HCT116 (cell line): ENCODE data around the gene TEX19. TPM values are rescaled to one million over a fixed set of nuclear protein-coding genes. Genes with fewer than 3 reads are reported as not detected.
A peak's percentile ranks its signal among the peaks of the same experiment; 100 is the strongest.

Source experiments
- ATAC-seq: fragments of 200-7000 bp; cut with Tn5 transposase; 2 replicates; pipeline ENCODE4 v1.9.1; 2020; ENCODE audit warnings: mild to moderate bottlenecking, moderate library complexity
- Bru-seq: library from RNA; stranded (reverse); fragments of 400-500 nt; gene quantifications from one replicate; lab custom pipeline; 2021; lab: Mats Ljungman, UMichigan
- BruChase-seq, 2 experiments: library from RNA; stranded (reverse); fragments of 400-500 nt; gene quantifications; one replicate each; lab custom pipeline; 2021; lab: Mats Ljungman, UMichigan
- BruUV-seq: library from RNA; stranded (reverse); fragments of 400-500 nt; replicated peaks from 2 replicates; lab custom pipeline; 2021; lab: Mats Ljungman, UMichigan
- CTCF ChIA-PET: fragments of 300-600 bp; sonication (Branson Sonifier 250); formaldehyde crosslinking; loops from one replicate; lab custom pipeline; 2021; ENCODE audit warnings: antibody characterized with exemption; lab: Charles Lee
- POLR2A ChIA-PET: fragments of 300-600, 350-600 bp; sonication (Branson Sonifier 250); formaldehyde crosslinking; loops from one replicate; lab custom pipeline; 2021; ENCODE audit warnings: antibody characterized with exemption; lab: Charles Lee
- RAD21 ChIA-PET, 2 experiments: fragments of 300-600 bp; sonication (Branson Sonifier 250); formaldehyde crosslinking; loops; one replicate each; lab custom pipeline; 2023; ENCODE audit warnings: low total read pairs in 2 of 2; ENCODE audit not compliant: uncharacterized antibody in 2 of 2, unreplicated experiment in 2 of 2, low non-redundant PET in 1 of 2; lab: Charles Lee
- DNase-seq: peaks from one replicate; pipeline ENCODE4 v3.0.0-alpha.2; 2010; ENCODE audit warnings: low read depth, low spot score
- H2AFZ ChIP-seq: fragments of 200-600 bp; shearing (Covaris generic), sonication (generic); 2 replicates; pipeline ENCODE4 v1.6.1; 2017; ENCODE audit warnings: low read depth, mixed run types, mixed read lengths, antibody characterized with exemption, low read length; ENCODE audit not compliant: poor library complexity, severe bottlenecking
- H3K27ac ChIP-seq: 2 replicates; pipeline ENCODE4 v1.5.1; 2012; ENCODE audit warnings: low read depth, low read length
- H3K27me3 ChIP-seq: fragments of 200-600 bp; sonication (generic); 2 replicates; pipeline ENCODE4 v1.6.1; 2016; ENCODE audit warnings: mixed run types, low read length, mixed read lengths; ENCODE audit not compliant: insufficient read depth
- H3K36me3 ChIP-seq, 2 experiments: fragments of 200-500 bp in 1 of 2; fragments of 200-600 bp in 1 of 2; sonication (Bioruptor generic) in 1 of 2; sonication (generic) in 1 of 2; 2 replicates each; pipeline versions ENCODE4 v1.5.1 to v1.6.1; 2014 to 2016; ENCODE audit warnings: low read length in 2 of 2, inconsistent platforms in 1 of 2, mixed read lengths in 1 of 2, mixed run types in 1 of 2; ENCODE audit not compliant: insufficient read depth in 2 of 2, control insufficient read depth in 1 of 2
- H3K4me1 ChIP-seq, 2 experiments: fragments of 200-600 bp in 1 of 2; sonication (generic) in 1 of 2; 2 replicates each; pipeline versions ENCODE4 v1.5.1 to v1.6.1; 2012 to 2017; ENCODE audit warnings: low read length in 2 of 2, inconsistent platforms in 1 of 2, mild to moderate bottlenecking in 1 of 2, mixed read lengths in 1 of 2, mixed run types in 1 of 2, moderate library complexity in 1 of 2; ENCODE audit not compliant: insufficient read depth in 2 of 2, control insufficient read depth in 1 of 2
- H3K4me2 ChIP-seq: fragments of 200-600 bp; sonication (generic); 2 replicates; pipeline ENCODE4 v1.6.1; 2017; ENCODE audit warnings: mixed run types, low read length, mixed read lengths
- H3K4me3 ChIP-seq, 2 experiments: fragments of 200-600 bp in 1 of 2; sonication (generic) in 1 of 2; replicated peaks in 1 of 2; 2 replicates each; pipeline ENCODE4 v1.5.1; 2011 to 2016; ENCODE audit warnings: low read length in 2 of 2, control low read depth in 1 of 2, low read depth in 1 of 2, mild to moderate bottlenecking in 1 of 2, mixed read lengths in 1 of 2, mixed run types in 1 of 2
- H3K79me2 ChIP-seq: fragments of 200-600 bp; sonication (generic); 2 replicates; pipeline ENCODE4 v1.6.1; 2017; ENCODE audit warnings: mild to moderate bottlenecking, mixed run types, low read length, moderate library complexity, mixed read lengths; ENCODE audit not compliant: insufficient read depth
- H3K9ac ChIP-seq: fragments of 200-600 bp; sonication (generic); 2 replicates; pipeline ENCODE4 v1.6.1; 2016; ENCODE audit warnings: low read length, mixed read lengths
- H3K9me2 ChIP-seq: fragments of 200-600 bp; sonication (generic), shearing (Covaris generic); 2 replicates; pipeline ENCODE4 v1.6.1; 2017; ENCODE audit warnings: mixed run types, mild to moderate bottlenecking, moderate library complexity; ENCODE audit not compliant: insufficient read depth
- H3K9me3 ChIP-seq, 2 experiments: fragments of 200-500 bp in 1 of 2; fragments of 200-600 bp in 1 of 2; sonication (Bioruptor generic) in 1 of 2; sonication (generic) in 1 of 2; 2 replicates each; pipeline ENCODE4 v1.6.1; 2014 to 2017; ENCODE audit warnings: low read length in 2 of 2, mixed read lengths in 2 of 2, inconsistent platforms in 1 of 2, low read depth in 1 of 2, mild to moderate bottlenecking in 1 of 2, mixed run types in 1 of 2, moderate library complexity in 1 of 2; ENCODE audit not compliant: control insufficient read depth in 1 of 2, insufficient read depth in 1 of 2
- H4K20me1 ChIP-seq: fragments of 200-600 bp; sonication (generic), shearing (Covaris generic); 2 replicates; pipeline ENCODE4 v1.6.1; 2017; ENCODE audit warnings: mixed run types, mild to moderate bottlenecking, moderate library complexity; ENCODE audit not compliant: insufficient read depth
- CBX3 ChIP-seq: IDR thresholded peaks from 2 replicates; pipeline ENCODE4 v1.6.1; 2012; ENCODE audit warnings: low read depth
- CTCF ChIP-seq, 3 experiments: fragments of 200-600 bp in 1 of 3; sonication (generic) in 1 of 3; IDR thresholded peaks in 2 of 3; conservative IDR thresholded peaks in 1 of 3; 2 replicates each; pipeline ENCODE4 v1.5.1; 2012 to 2017; ENCODE audit warnings: low read depth in 2 of 3, low read length in 2 of 3, antibody characterized with exemption in 1 of 3, borderline replicate concordance in 1 of 3, control low read depth in 1 of 3, mild to moderate bottlenecking in 1 of 3, mixed read lengths in 1 of 3, mixed run types in 1 of 3, moderate library complexity in 1 of 3; ENCODE audit not compliant: insufficient read depth in 1 of 3
- ELF1 ChIP-seq: IDR thresholded peaks from 2 replicates; pipeline ENCODE4 v1.6.1; 2012; ENCODE audit warnings: low read depth, borderline replicate concordance
- JUND ChIP-seq: IDR thresholded peaks from 2 replicates; pipeline ENCODE4 v1.6.1; 2012
- MAX ChIP-seq: IDR thresholded peaks from 2 replicates; pipeline ENCODE4 v1.6.1; 2012
- intact Hi-C: fragments of 100-400 bp; cut with micrococcal nuclease; formaldehyde crosslinking; loops from 2 replicates; pipeline ENCODE4 v1.10.0; 2022
- long read RNA-seq: library from polyadenylated mRNA; unstranded; transcript quantifications from one replicate; pipeline ENCODE4 v2.0.0, GENCODE V29; 2021; ENCODE audit not compliant: unreplicated experiment
- polyA plus RNA-seq: library from polyadenylated mRNA; unstranded; fragments of >200 nt; gene quantifications from 2 replicates; pipeline ENCODE4 v1.2.1, GENCODE V29; 2012; ENCODE audit warnings: missing spikeins
- total RNA-seq: library from RNA; stranded (reverse); gene quantifications from one replicate; pipeline ENCODE4 v1.2.1, GENCODE V29; 2021; ENCODE audit not compliant: unreplicated experiment

TEX19 gene
- total RNA-seq (2.1 TPM), Bru-seq, nascent RNA (percentile 36 among the genes with signal in this experiment), BruChase-seq, experiment 1, labeled RNA remaining after a 6-hour chase (percentile 39 among the genes with signal in this experiment), BruChase-seq, experiment 2, labeled RNA remaining after a 2-hour chase (percentile 48 among the genes with signal in this experiment)
- polyA plus RNA-seq = 2.2 and 2.8 TPM in 2 replicates
- long read RNA-seq, partial matches to known transcripts = 0 of 2 reads
- long read RNA-seq, other reads (novel, unspliced or antisense) = 1 of 2 reads

GRCh38 chr17:82358465-82359350 is at the start of gene TEX19:
TEX19 (plus strand) TSS chr17:82359247; CDS start chr17:82362151, 2,904 bp downstream.
- Histone ChIP-seq H4K20me1 (no peaks in the 10 kb centered on the region), H3K79me2 (no peaks in the 10 kb centered on the region), H3K27ac (peak within 1 kb of the TSS; percentile 38), H2AFZ (no peak within 1 kb of the TSS), H3K4me3 (no peak within 1 kb of the TSS), H3K9me3 (no peaks in the 10 kb centered on the region), H3K4me2 (peak within 1 kb of the TSS; percentile 34), H3K36me3 (no peaks in the 10 kb centered on the region), H3K27me3 (no peaks in the 10 kb centered on the region), H3K4me1 (peaks cover 13 to 24% of the 10 kb centered on the region in 2 experiments; a peak in 3 of 4 replicates), H3K9ac (peak within 1 kb of the TSS; percentile 32; the same call in 1 of the 2 replicates), H3K9me2 (no peaks in the 10 kb centered on the region)
- no peak for DNase-seq
- CTCF ChIA-PET = no interaction called here
- RAD21 ChIA-PET = no interaction called here
- intact Hi-C loops = no loop called here
- ATAC-seq = peak; percentile 72
- BruUV-seq = no TSS peak
- TF ChIP-seq MAX (peak; percentile 83), CBX3 (no peak), CTCF (IDR thresholded peaks at IDR 0.05 in 2 of 3, conservative IDR thresholded peaks at IDR 0.05 in 1 of 3; ENCODE audit: borderline replicate concordance in 1 of 3, insufficient read depth in 1 of 3, low read depth in 2 of 3, low read length in 2 of 3) (peak; percentile 16 to 44 (median 39); a peak in 3 of 6 replicates), ELF1 (no peak; the same call in 1 of the 2 replicates), JUND (no peak)
- POLR2A ChIA-PET = no interaction called here
